Liver (tissue), 9 donors: ENCODE data around the gene VEZF1. TPM values are rescaled to one million over a fixed set of nuclear protein-coding genes. Genes with fewer than 3 reads are reported as not detected.

ENCODE experiments used
- DNase-seq: peaks from one replicate; pipeline ENCODE4 v3.0.0-alpha.2; 2017; ENCODE audit warnings: low spot score
- H3K27ac ChIP-seq, 2 donors: one replicate each; pipeline ENCODE4 v1.7.0; 2013; ENCODE audit warnings: inconsistent platforms in 2 of 2, low read length in 2 of 2, control low read depth in 1 of 2, low read depth in 1 of 2, mild to moderate bottlenecking in 1 of 2
- H3K27me3 ChIP-seq, 4 donors: one replicate each; pipeline versions ENCODE4 v1.6.1 to v1.7.0; 2013; ENCODE audit warnings: low read length in 3 of 4, inconsistent platforms in 1 of 4, mild to moderate bottlenecking in 1 of 4, moderate library complexity in 1 of 4; ENCODE audit not compliant: control insufficient read depth in 4 of 4, insufficient read depth in 4 of 4
- H3K36me3 ChIP-seq, 4 donors: one replicate each; pipeline versions ENCODE4 v1.6.1 to v1.7.0; 2013; ENCODE audit warnings: low read length in 3 of 4, mild to moderate bottlenecking in 3 of 4, low read depth in 1 of 4, moderate library complexity in 1 of 4; ENCODE audit not compliant: control insufficient read depth in 4 of 4, insufficient read depth in 3 of 4
- H3K4me1 ChIP-seq, 4 donors: one replicate each; pipeline versions ENCODE4 v1.6.1 to v1.7.0; 2013; ENCODE audit warnings: low read length in 3 of 4, mild to moderate bottlenecking in 3 of 4, moderate library complexity in 1 of 4; ENCODE audit not compliant: control insufficient read depth in 4 of 4, insufficient read depth in 4 of 4
- H3K4me3 ChIP-seq, 3 donors: one replicate each; pipeline versions ENCODE4 v1.6.1 to v1.7.0; 2013; ENCODE audit warnings: low read length in 3 of 3, control low read depth in 1 of 3, low read depth in 1 of 3, mild to moderate bottlenecking in 1 of 3
- H3K9ac ChIP-seq, 2 donors: one replicate each; pipeline ENCODE4 v1.7.0; 2013; ENCODE audit warnings: low read length in 2 of 2, mild to moderate bottlenecking in 2 of 2, moderate library complexity in 2 of 2, control low read depth in 1 of 2, low read depth in 1 of 2
- H3K9me3 ChIP-seq, 4 donors: one replicate each; pipeline versions ENCODE4 v1.6.1 to v1.7.0; 2013; ENCODE audit warnings: low read length in 3 of 4; ENCODE audit not compliant: control insufficient read depth in 4 of 4
- ATF3 ChIP-seq: IDR thresholded peaks from 2 replicates; pipeline ENCODE4 v1.6.1; 2016; ENCODE audit warnings: antibody characterized with exemption
- CTCF ChIP-seq: fragments of 150-350 bp; IDR thresholded peaks from 2 replicates; pipeline ENCODE4 v1.5.1; 2017; ENCODE audit warnings: improper control_type of control experiment, low read depth, low read length; ENCODE audit not compliant: missing input control
- EGR1 ChIP-seq, 2 donors: IDR thresholded peaks; 2 replicates each; pipeline ENCODE4 v1.6.1; 2016 to 2018; ENCODE audit warnings: antibody characterized with exemption in 2 of 2, low read depth in 2 of 2
- FOXA1 ChIP-seq: IDR thresholded peaks from 2 replicates; pipeline ENCODE4 v1.6.1; 2016; ENCODE audit warnings: antibody characterized with exemption
- GABPA ChIP-seq, 2 donors: IDR thresholded peaks in 1 of 2; conservative IDR thresholded peaks in 1 of 2; 2 replicates each; pipeline ENCODE4 v1.6.1; 2016; ENCODE audit warnings: antibody characterized with exemption in 2 of 2, mild to moderate bottlenecking in 1 of 2, moderate library complexity in 1 of 2
- HNF4G ChIP-seq: IDR thresholded peaks from 2 replicates; pipeline ENCODE4 v1.6.1; 2016; ENCODE audit warnings: antibody characterized with exemption
- JUND ChIP-seq, 2 donors: IDR thresholded peaks; 2 replicates each; pipeline ENCODE4 v1.6.1; 2016; ENCODE audit warnings: antibody characterized with exemption in 2 of 2
- MAX ChIP-seq: IDR thresholded peaks from 2 replicates; pipeline ENCODE4 v1.6.1; 2016; ENCODE audit warnings: antibody characterized with exemption
- NR2F2 ChIP-seq: IDR thresholded peaks from 2 replicates; pipeline ENCODE4 v1.6.1; 2016; ENCODE audit warnings: antibody characterized with exemption
- RAD21 ChIP-seq, 2 donors: IDR thresholded peaks; 2 replicates each; pipeline ENCODE4 v1.6.1; 2016; ENCODE audit warnings: antibody characterized with exemption in 2 of 2, mild to moderate bottlenecking in 2 of 2
- REST ChIP-seq: IDR thresholded peaks from 2 replicates; pipeline ENCODE4 v1.6.1; 2016; ENCODE audit warnings: antibody characterized with exemption, mild to moderate bottlenecking
- RXRA ChIP-seq, 2 donors: IDR thresholded peaks; 2 replicates each; pipeline ENCODE4 v1.6.1; 2017 to 2018; ENCODE audit warnings: antibody characterized with exemption in 2 of 2, mild to moderate bottlenecking in 1 of 2
- SP1 ChIP-seq: IDR thresholded peaks from 2 replicates; pipeline ENCODE4 v1.6.1; 2018; ENCODE audit warnings: antibody characterized with exemption, mild to moderate bottlenecking
- TAF1 ChIP-seq: conservative IDR thresholded peaks from 2 replicates; pipeline ENCODE4 v1.6.1; 2016; ENCODE audit warnings: antibody characterized with exemption, mild to moderate bottlenecking
- YY1 ChIP-seq: IDR thresholded peaks from 2 replicates; pipeline ENCODE4 v1.6.1; 2016; ENCODE audit warnings: antibody characterized with exemption, mild to moderate bottlenecking
- ZBTB33 ChIP-seq: IDR thresholded peaks from 2 replicates; pipeline ENCODE4 v1.6.1; 2016; ENCODE audit warnings: antibody characterized with exemption
- WGBS: extraction: QIAGEN DNeasy Blood & Tissue Kit; methylation state at CpG from one replicate; pipeline ENCODE4 v1.1.7; 2013; 5-methylcytosine and 5-hydroxymethylcytosine counted together
- polyA plus RNA-seq, 2 donors: library from polyadenylated mRNA; stranded (reverse) in 1 of 2; unstranded in 1 of 2; fragments of 200-250 nt in 1 of 2; fragments of >200 nt in 1 of 2; fragmentation: Nextera tagmentation in 1 of 2; extraction: Ambion mirVana in 1 of 2; gene quantifications; one replicate each; pipeline versions ENCODE4 v1.2.1 to v1.2.3, GENCODE V29; 2013 to 2015
- total RNA-seq, 2 donors: library from RNA; depleted of rRNA; stranded (reverse); fragments of >200 nt; gene quantifications; one replicate each; pipeline ENCODE4 v1.2.3, GENCODE V29; 2014
- donor health status: healthy.
- donor health status: healthy.
- donor health status: healthy.
- donor health status: healthy.
- donor health status: healthy.

VEZF1 gene
- total and polyA plus RNA-seq, 4 donors, result 7.9 to 26.2 (median 11.4) TPM

- TF ChIP-seq REST (no peak), TAF1 (no peak), NR2F2 (no peak), GABPA (IDR thresholded peaks at IDR 0.05 in 1 of 2, conservative IDR thresholded peaks at IDR 0.05 in 1 of 2) (no peak), FOXA1 (no peak), ZBTB33 (no peak), EGR1 (IDR thresholded peaks at IDR 0.05; ENCODE audit: low read depth in 2 of 2) (no peak), JUND (IDR thresholded peaks at IDR 0.05) (no peak), YY1 (no peak), RAD21 (IDR thresholded peaks at IDR 0.05) (no peak)
These were observed 19.6 kb downstream of the VEZF1 start (continued) for GRCh38 chr17:57968456-57968855.

GRCh38 chr17:57966875-57967274 is 21.2 kb downstream of the VEZF1 start:
- Histone ChIP-seq H3K9me3 (no peaks in the 10 kb centered on the region), H3K36me3 (no peaks in the 10 kb centered on the region), H3K27me3 (no peaks in the 10 kb centered on the region), H3K9ac (no peak overlapping the region), H3K4me3 (no peak overlapping the region), H3K27ac (no peak overlapping the region), H3K4me1 (peaks cover 0 to 7% (median 1%) of the 10 kb centered on the region in 4 donors)
- DNase-seq, result no peak
- TF ChIP-seq RAD21 (IDR thresholded peaks at IDR 0.05), result no peak
- no peak for TF ChIP-seq MAX
- TF ChIP-seq HNF4G, result no peak
- no peak for TF ChIP-seq NR2F2
- TF ChIP-seq YY1, result no peak
- TF ChIP-seq ATF3, result no peak
- WGBS, result 93% methylated on average over 5 of the region's 5 CpGs

- no peaks in the 10 kb centered on the region for H3K27me3 ChIP-seq
- TF ChIP-seq ZBTB33 (no peak), MAX (no peak), CTCF (no peak), ATF3 (no peak), RXRA (IDR thresholded peaks at IDR 0.05) (no peak), RAD21 (IDR thresholded peaks at IDR 0.05) (no peak), GABPA (IDR thresholded peaks at IDR 0.05 in 1 of 2, conservative IDR thresholded peaks at IDR 0.05 in 1 of 2) (no peak), HNF4G (no peak), JUND (IDR thresholded peaks at IDR 0.05) (no peak), TAF1 (no peak), EGR1 (IDR thresholded peaks at IDR 0.05; ENCODE audit: low read depth in 2 of 2) (no peak), SP1 (no peak), FOXA1 (no peak)
These were observed 21.8 kb downstream of the VEZF1 start for GRCh38 chr17:57966246-57966645.

More at GRCh38 chr17:57966246-57966645, 21.8 kb downstream of the VEZF1 start:
- H3K9ac ChIP-seq, result no peak overlapping the region
- no peak for DNase-seq
- H3K36me3 ChIP-seq, result no peaks in the 10 kb centered on the region
- no peak overlapping the region for H3K4me3 ChIP-seq
- no peaks in the 10 kb centered on the region for H3K9me3 ChIP-seq
- 93% methylated on average over 5 of the region's 5 CpGs for WGBS
- H3K27ac ChIP-seq, result no peak overlapping the region
- peaks cover 0 to under 1% (median 0%) of the 10 kb centered on the region in 4 donors for H3K4me1 ChIP-seq
